GM12891 (cell line): ENCODE measurements around the gene SNRNP35.

Experiments
- POLR2A ChIP-seq: IDR thresholded peaks from 2 replicates; pipeline ENCODE4 v1.6.1; 2011; ENCODE audit warnings: low read depth, low read length, control low read depth
- POLR2AphosphoS5 ChIP-seq: IDR thresholded peaks from 2 replicates; pipeline ENCODE4 v1.6.1; 2011; ENCODE audit warnings: low read depth, low read length, control low read depth
- SPI1 ChIP-seq: IDR thresholded peaks from 2 replicates; pipeline ENCODE4 v1.6.1; 2011; ENCODE audit warnings: low read depth, low read length, control low read depth
- TAF1 ChIP-seq: IDR thresholded peaks from 2 replicates; pipeline ENCODE4 v1.6.1; 2011; ENCODE audit warnings: low read depth, low read length, control low read depth

- TF ChIP-seq POLR2AphosphoS5: no peak
- TF ChIP-seq POLR2A: no peak
- TF ChIP-seq TAF1: no peak
- TF ChIP-seq SPI1: no peak
Observed at GRCh38 chr12:123446333-123446713, 11.6 kb upstream of the SNRNP35 start.
